GM12878 (cell line): ENCODE data around the gene USH2A. TPM values are rescaled to one million over a fixed set of nuclear protein-coding genes. Genes with fewer than 3 reads are reported as not detected.

Experiments used
- ATAC-seq: fragments of 200-7000 bp; cut with Tn5 transposase; 3 replicates; pipeline ENCODE4 v1.9.1; 2020; ENCODE audit warnings: mild to moderate bottlenecking, moderate library complexity
- BruUV-seq: library from RNA; stranded (reverse); fragments of 400-500 nt; replicated peaks from 2 replicates; lab custom pipeline; 2021; lab: Mats Ljungman, UMichigan
- CTCF ChIA-PET: fragments of 300-600 bp; sonication (Branson Sonifier 250); formaldehyde crosslinking; extraction: SDS; loops from one replicate; lab custom pipeline; 2021; ENCODE audit warnings: inconsistent platforms; lab: Yijun Ruan, JAX
- POLR2A ChIA-PET: fragments of 350-600 bp; formaldehyde crosslinking; extraction: SDS; loops from one replicate; lab custom pipeline; 2021; ENCODE audit warnings: inconsistent platforms; lab: Charles Lee
- RAD21 ChIA-PET: fragments of 300-600 bp; sonication (Branson Sonifier 250); formaldehyde crosslinking; loops from one replicate; lab custom pipeline; 2023; ENCODE audit warnings: antibody characterized with exemption; ENCODE audit not compliant: unreplicated experiment; lab: Charles Lee
- SMC1A ChIA-PET: fragments of 300-600 bp; sonication (Branson Sonifier 250); formaldehyde crosslinking; loops from one replicate; lab custom pipeline; 2023; ENCODE audit not compliant: unreplicated experiment, uncharacterized antibody; lab: Charles Lee
- DNase-seq: peaks from one replicate; pipeline ENCODE4 v3.0.0-alpha.2; 2011; ENCODE audit warnings: low read depth, low spot score
- FAIRE-seq: peaks from 3 replicates; lab custom pipeline; 2011; peaks lifted over from hg19 to GRCh38; lab: Jason Lieb, UNC
- H2AFZ ChIP-seq: 2 replicates; pipeline ENCODE4 v1.6.0; 2011; ENCODE audit warnings: low read depth, low read length, control low read depth; ENCODE audit not compliant: control insufficient read depth
- H3K27ac ChIP-seq: 2 replicates; pipeline ENCODE4 v1.5.1; 2011; ENCODE audit warnings: control low read depth; ENCODE audit not compliant: control insufficient read depth, insufficient read depth
- H3K27me3 ChIP-seq, 2 experiments: replicated peaks in 1 of 2; 2 replicates each; pipeline versions ENCODE4 v1.6.0 to v1.6.1; 2011; ENCODE audit warnings: low read length in 1 of 2; ENCODE audit not compliant: control insufficient read depth in 2 of 2, insufficient read depth in 2 of 2
- H3K36me3 ChIP-seq, 2 experiments: 2 replicates each; pipeline ENCODE4 v1.5.1; 2011; ENCODE audit warnings: low read length in 1 of 2; ENCODE audit not compliant: control insufficient read depth in 2 of 2, insufficient read depth in 2 of 2
- H3K4me1 ChIP-seq: 2 replicates; pipeline ENCODE4 v1.6.1; 2011; ENCODE audit warnings: mild to moderate bottlenecking, low read length, moderate library complexity, mixed read lengths; ENCODE audit not compliant: control insufficient read depth, insufficient read depth
- H3K4me2 ChIP-seq: 2 replicates; pipeline ENCODE4 v1.6.0; 2011; ENCODE audit warnings: control low read depth; ENCODE audit not compliant: control insufficient read depth, insufficient read depth
- H3K4me3 ChIP-seq: fragments of 200-600 bp; sonication (generic); 2 replicates; pipeline ENCODE4 v1.5.1; 2016
- H3K79me2 ChIP-seq: 2 replicates; pipeline ENCODE4 v1.6.0; 2011; ENCODE audit warnings: low read length; ENCODE audit not compliant: control insufficient read depth, insufficient read depth
- H3K9ac ChIP-seq: 2 replicates; pipeline ENCODE4 v1.8.0; 2011; ENCODE audit warnings: low read length, control low read depth, mixed read lengths; ENCODE audit not compliant: control insufficient read depth, insufficient read depth
- H3K9me3 ChIP-seq: replicated peaks from 3 replicates; pipeline ENCODE4 v1.5.1; 2011; ENCODE audit warnings: mild to moderate bottlenecking, low read length; ENCODE audit not compliant: control insufficient read depth, insufficient read depth
- H4K20me1 ChIP-seq: 2 replicates; pipeline ENCODE4 v1.6.0; 2011; ENCODE audit not compliant: control insufficient read depth, insufficient read depth
- BACH1 ChIP-seq: fragments of 450-650 bp; IDR thresholded peaks from 2 replicates; pipeline ENCODE4 v1.6.1; 2017; ENCODE audit warnings: mild to moderate bottlenecking, borderline replicate concordance
- BMI1 ChIP-seq: fragments of 450-650 bp; IDR thresholded peaks from 2 replicates; pipeline ENCODE4 v1.6.1; 2016; ENCODE audit warnings: mild to moderate bottlenecking, moderate library complexity, borderline replicate concordance
- CHD2 ChIP-seq: IDR thresholded peaks from 2 replicates; pipeline ENCODE4 v1.6.1; 2011; ENCODE audit warnings: low read depth, low read length, improper control_type of control experiment, borderline replicate concordance
- CREB1 ChIP-seq: IDR thresholded peaks from 2 replicates; pipeline ENCODE4 v1.6.1; 2012; ENCODE audit warnings: low read depth, mild to moderate bottlenecking, inconsistent platforms
- GATAD2B ChIP-seq: fragments of 450-650 bp; conservative IDR thresholded peaks from 2 replicates; pipeline ENCODE4 v1.6.1; 2017; ENCODE audit warnings: low read depth, mild to moderate bottlenecking, moderate library complexity
- HDAC6 ChIP-seq: fragments of 200-600 bp; sonication (generic); IDR thresholded peaks from one replicate; pipeline ENCODE4 v1.8.0; 2017; ENCODE audit warnings: antibody characterized with exemption; ENCODE audit not compliant: unreplicated experiment
- IKZF1 ChIP-seq: fragments of 450-650 bp; conservative IDR thresholded peaks from 2 replicates; pipeline ENCODE4 v1.6.1; 2017; ENCODE audit warnings: antibody characterized with exemption, mild to moderate bottlenecking
- MEF2A ChIP-seq: IDR thresholded peaks from 2 replicates; pipeline ENCODE4 v1.6.1; 2011; ENCODE audit warnings: low read depth, mild to moderate bottlenecking, low read length, moderate library complexity; ENCODE audit not compliant: insufficient read depth
- PAX8 ChIP-seq: fragments of 450-650 bp; IDR thresholded peaks from 2 replicates; pipeline ENCODE4 v1.6.1; 2017; ENCODE audit warnings: mild to moderate bottlenecking, moderate library complexity
- RAD21 ChIP-seq: IDR thresholded peaks from 2 replicates; pipeline ENCODE4 v1.6.1; 2011; ENCODE audit warnings: mild to moderate bottlenecking, low read depth, low read length, moderate library complexity; ENCODE audit not compliant: insufficient read depth
- SPI1 ChIP-seq: IDR thresholded peaks from 2 replicates; pipeline ENCODE4 v1.6.1; 2011; ENCODE audit warnings: low read depth, mild to moderate bottlenecking, low read length, moderate library complexity, borderline replicate concordance; ENCODE audit not compliant: insufficient read depth
- SREBF1 ChIP-seq: IDR thresholded peaks from 2 replicates; pipeline ENCODE4 v1.6.1; 2012; ENCODE audit warnings: mild to moderate bottlenecking, low read length
- SRF ChIP-seq, 2 experiments: IDR thresholded peaks; 2 replicates each; pipeline ENCODE4 v1.6.1; 2011; ENCODE audit warnings: low read depth in 2 of 2, low read length in 2 of 2, mild to moderate bottlenecking in 1 of 2, moderate library complexity in 1 of 2
- SUPT20H ChIP-seq: IDR thresholded peaks from 2 replicates; pipeline ENCODE4 v1.6.1; 2011; ENCODE audit warnings: low read depth, mild to moderate bottlenecking, low read length, moderate library complexity, borderline replicate concordance; ENCODE audit not compliant: control insufficient read depth
- SUZ12 ChIP-seq: fragments of 200-600 bp; sonication (generic); IDR thresholded peaks from one replicate; pipeline ENCODE4 v1.6.1; 2018; ENCODE audit warnings: antibody characterized with exemption, mild to moderate bottlenecking; ENCODE audit not compliant: unreplicated experiment
- ZBED1 ChIP-seq: IDR thresholded peaks from 2 replicates; pipeline ENCODE4 v1.6.1; 2016; ENCODE audit warnings: borderline replicate concordance
- WGBS: methylation state at CpG from one replicate; pipeline ENCODE4 v1.1.6; 2016; ENCODE audit warnings: low lambda C conversion rate; ENCODE audit not compliant: insufficient replicate concordance, insufficient coverage; ENCODE audit errors: missing lambda C conversion rate; 5-methylcytosine and 5-hydroxymethylcytosine counted together
- in situ Hi-C: fragments of 300-500 bp; cut with MboI; formaldehyde crosslinking; loops from 9 replicates; pipeline ENCODE4 v1.14.3; 2018; ENCODE audit warnings: mixed read lengths
- intact Hi-C: fragments of 100-400 bp; cut with micrococcal nuclease; formaldehyde crosslinking; loops from one replicate; pipeline ENCODE4 v1.14.2; 2022; ENCODE audit not compliant: unreplicated experiment
- polyA plus RNA-seq, 11 experiments: library from polyadenylated mRNA; depleted of rRNA in 4 of 11; unstranded in 6 of 11; stranded (reverse) in 5 of 11; fragments of >200 nt; fragmentation: Nextera tagmentation in 4 of 11; fragmentation: Illumina TruSeq in 1 of 11; extraction: Ambion mirVana in 4 of 11; extraction: Trizol in 1 of 11; gene quantifications; 1 replicate in 1 of 11; 2 replicates in 10 of 11; pipeline versions ENCODE4 v1.2.1 to v1.2.3, GENCODE V29; 2011 to 2016; ENCODE audit warnings: inconsistent platforms in 2 of 11, missing spikeins in 2 of 11, low read depth in 1 of 11
- total RNA-seq, 4 experiments: library from RNA; depleted of rRNA in 3 of 4; stranded (reverse); fragments of >200 nt in 3 of 4; fragmentation: Illumina TruSeq in 1 of 4; extraction: Trizol in 1 of 4; gene quantifications; 2 replicates each; pipeline versions ENCODE4 v1.2.1 to v1.2.3, GENCODE V29; 2013 to 2021
- TF ChIP-seq, protein P1 (sequence below): fragments of 450-650 bp; formaldehyde crosslinking; IDR thresholded peaks from 2 replicates; pipeline ENCODE4 v1.5.0; 2022; ENCODE audit warnings: mild to moderate bottlenecking, missing genetic modification characterization
- TF ChIP-seq, protein P2 (sequence below): IDR thresholded peaks from 2 replicates; pipeline ENCODE4 v1.6.1; 2012; ENCODE audit warnings: low read length, inconsistent platforms

Gene USH2A
- total and polyA plus RNA-seq, 10 of the 15 experiments (the other 5 are each of a cell fraction or from before 2014, with no cell fraction given): under 0.01 to 0.20 (median 0.01) TPM; not detected in 2

DNA sequence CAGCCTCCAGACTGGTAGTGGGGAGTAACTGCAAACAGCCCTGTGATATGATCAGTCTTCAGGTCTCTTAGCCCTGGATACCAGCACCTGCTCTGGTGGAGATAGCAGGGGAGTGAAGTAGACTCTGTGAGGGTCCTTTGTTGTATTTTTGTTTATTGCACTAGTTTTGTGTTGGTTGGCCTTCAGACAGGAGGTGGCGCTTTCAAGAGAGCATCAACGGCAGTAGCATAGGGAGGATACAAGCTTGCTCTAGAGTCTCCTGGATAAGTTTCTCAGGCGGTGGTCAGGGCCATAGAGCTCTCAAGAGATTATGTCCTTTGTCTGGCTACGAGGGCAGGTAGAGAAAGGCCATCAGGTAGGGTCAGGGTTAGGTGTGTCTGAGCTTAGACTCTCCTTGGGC lies 116.4 kb downstream of the USH2A start:
- no peak for FAIRE-seq
- 5% methylated on average over 4 of the region's 4 CpGs for WGBS
- BruUV-seq: no TSS peak

More for the DNA sequence above, 116.4 kb downstream of the USH2A start:
- no peak overlapping the region for H3K9ac ChIP-seq
- H3K4me3 ChIP-seq: no peak overlapping the region
- ATAC-seq: peak; percentile 34; the same call in 2 of the 3 replicates
- DNase-seq: no peak
- RAD21 ChIA-PET: no interaction called here
- no peak overlapping the region for H3K4me2 ChIP-seq
- no peak overlapping the region for H3K27ac ChIP-seq
- no peaks in the 10 kb centered on the region; a peak in 1 of 4 replicates for H3K27me3 ChIP-seq
- no peaks in the 10 kb centered on the region for H3K36me3 ChIP-seq
- no peaks in the 10 kb centered on the region for H3K79me2 ChIP-seq
- intact Hi-C loops: no loop called here
- in situ Hi-C loops: no loop called here
- H3K4me1 ChIP-seq: no peaks in the 10 kb centered on the region
- H3K9me3 ChIP-seq: no peaks in the 10 kb centered on the region
- CTCF ChIA-PET: no interaction called here
- H4K20me1 ChIP-seq: no peaks in the 10 kb centered on the region
- POLR2A ChIA-PET: no interaction called here
- H2AFZ ChIP-seq: no peak overlapping the region
- no peak for TF ChIP-seq ZBED1
- no peak for TF ChIP-seq SPI1
- no peak for TF ChIP-seq SUPT20H
- no peak for TF ChIP-seq CREB1
- TF ChIP-seq HDAC6: no peak
- TF ChIP-seq SRF (IDR thresholded peaks at IDR 0.05; ENCODE audit: low read depth in 2 of 2, low read length in 2 of 2): no peak
- TF ChIP-seq IKZF1: no peak
- TF ChIP-seq GATAD2B: no peak
- TF ChIP-seq RAD21: no peak
- TF ChIP-seq SREBF1: no peak
- TF ChIP-seq SUZ12: no peak
- no peak for TF ChIP-seq CHD2
- TF ChIP-seq MEF2A: no peak
- TF ChIP-seq, protein P1, sequence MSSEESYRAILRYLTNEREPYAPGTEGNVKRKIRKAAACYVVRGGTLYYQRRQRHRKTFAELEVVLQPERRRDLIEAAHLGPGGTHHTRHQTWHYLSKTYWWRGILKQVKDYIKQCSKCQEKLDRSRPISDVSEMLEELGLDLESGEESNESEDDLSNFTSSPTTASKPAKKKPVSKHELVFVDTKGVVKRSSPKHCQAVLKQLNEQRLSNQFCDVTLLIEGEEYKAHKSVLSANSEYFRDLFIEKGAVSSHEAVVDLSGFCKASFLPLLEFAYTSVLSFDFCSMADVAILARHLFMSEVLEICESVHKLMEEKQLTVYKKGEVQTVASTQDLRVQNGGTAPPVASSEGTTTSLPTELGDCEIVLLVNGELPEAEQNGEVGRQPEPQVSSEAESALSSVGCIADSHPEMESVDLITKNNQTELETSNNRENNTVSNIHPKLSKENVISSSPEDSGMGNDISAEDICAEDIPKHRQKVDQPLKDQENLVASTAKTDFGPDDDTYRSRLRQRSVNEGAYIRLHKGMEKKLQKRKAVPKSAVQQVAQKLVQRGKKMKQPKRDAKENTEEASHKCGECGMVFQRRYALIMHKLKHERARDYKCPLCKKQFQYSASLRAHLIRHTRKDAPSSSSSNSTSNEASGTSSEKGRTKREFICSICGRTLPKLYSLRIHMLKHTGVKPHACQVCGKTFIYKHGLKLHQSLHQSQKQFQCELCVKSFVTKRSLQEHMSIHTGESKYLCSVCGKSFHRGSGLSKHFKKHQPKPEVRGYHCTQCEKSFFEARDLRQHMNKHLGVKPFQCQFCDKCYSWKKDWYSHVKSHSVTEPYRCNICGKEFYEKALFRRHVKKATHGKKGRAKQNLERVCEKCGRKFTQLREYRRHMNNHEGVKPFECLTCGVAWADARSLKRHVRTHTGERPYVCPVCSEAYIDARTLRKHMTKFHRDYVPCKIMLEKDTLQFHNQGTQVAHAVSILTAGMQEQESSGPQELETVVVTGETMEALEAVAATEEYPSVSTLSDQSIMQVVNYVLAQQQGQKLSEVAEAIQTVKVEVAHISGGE: no peak
- no peak for TF ChIP-seq BMI1
- TF ChIP-seq, protein P2, sequence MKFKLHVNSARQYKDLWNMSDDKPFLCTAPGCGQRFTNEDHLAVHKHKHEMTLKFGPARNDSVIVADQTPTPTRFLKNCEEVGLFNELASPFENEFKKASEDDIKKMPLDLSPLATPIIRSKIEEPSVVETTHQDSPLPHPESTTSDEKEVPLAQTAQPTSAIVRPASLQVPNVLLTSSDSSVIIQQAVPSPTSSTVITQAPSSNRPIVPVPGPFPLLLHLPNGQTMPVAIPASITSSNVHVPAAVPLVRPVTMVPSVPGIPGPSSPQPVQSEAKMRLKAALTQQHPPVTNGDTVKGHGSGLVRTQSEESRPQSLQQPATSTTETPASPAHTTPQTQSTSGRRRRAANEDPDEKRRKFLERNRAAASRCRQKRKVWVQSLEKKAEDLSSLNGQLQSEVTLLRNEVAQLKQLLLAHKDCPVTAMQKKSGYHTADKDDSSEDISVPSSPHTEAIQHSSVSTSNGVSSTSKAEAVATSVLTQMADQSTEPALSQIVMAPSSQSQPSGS: no peak
- no peak for TF ChIP-seq PAX8
- no peak for TF ChIP-seq BACH1
- SMC1A ChIA-PET: no interaction called here
